GM23338 (cell line): ENCODE data around the gene SSTR1.

Experiments
- CREB1 ChIP-seq: fragments of 250-450 bp; sonication (Bioruptor Pico); IDR thresholded peaks from 2 replicates; pipeline ENCODE4 v1.5.0; 2020; ENCODE audit warnings: low read depth, mild to moderate bottlenecking, moderate library complexity
- CTCF ChIP-seq, 2 experiments: fragments of 200-600 bp in 1 of 2; sonication (generic) in 1 of 2; conservative IDR thresholded peaks; 2 replicates each; pipeline versions ENCODE4 v1.5.1 to v1.6.1; 2016 to 2017; ENCODE audit warnings: antibody characterized with exemption in 2 of 2, low read depth in 2 of 2, mild to moderate bottlenecking in 2 of 2, moderate library complexity in 1 of 2
- EZH2 ChIP-seq: fragments of 200-600 bp; sonication (generic); IDR thresholded peaks from one replicate; pipeline ENCODE4 v1.8.0; 2017; ENCODE audit warnings: antibody characterized with exemption, mild to moderate bottlenecking, low read depth; ENCODE audit not compliant: unreplicated experiment
- EZH2phosphoT487 ChIP-seq: fragments of 200-600 bp; sonication (generic); IDR thresholded peaks from one replicate; pipeline ENCODE4 v1.8.1; 2018; ENCODE audit warnings: antibody characterized with exemption; ENCODE audit not compliant: unreplicated experiment
- JUNB ChIP-seq: IDR thresholded peaks from one replicate; pipeline ENCODE4 v1.6.1; 2016; ENCODE audit warnings: antibody characterized with exemption; ENCODE audit not compliant: unreplicated experiment
- NANOG ChIP-seq: IDR thresholded peaks from 2 replicates; pipeline ENCODE4 v1.6.1; 2016; ENCODE audit warnings: antibody characterized with exemption, borderline replicate concordance
- POLR2AphosphoS5 ChIP-seq: IDR thresholded peaks from 2 replicates; pipeline ENCODE4 v1.6.1; 2016; ENCODE audit warnings: antibody characterized with exemption, low read depth
- REST ChIP-seq: IDR thresholded peaks from one replicate; pipeline ENCODE4 v1.6.1; 2018; ENCODE audit warnings: antibody characterized with exemption; ENCODE audit not compliant: unreplicated experiment
- ZNF114 ChIP-seq: fragments of 250-450 bp; sonication (Bioruptor Pico); IDR thresholded peaks from 2 replicates; pipeline ENCODE4 v1.5.0; 2020; ENCODE audit warnings: mild to moderate bottlenecking, moderate library complexity

GRCh38 chr14:38171197-38171596 is 36.5 kb upstream of the SSTR1 start:
- TF ChIP-seq CTCF (conservative IDR thresholded peaks at IDR 0.05; ENCODE audit: low read depth in 2 of 2) (no peak), EZH2phosphoT487 (no peak), POLR2AphosphoS5 (no peak), EZH2 (no peak), CREB1 (no peak), REST (no peak), ZNF114 (CRISPR knock-in tag) (no peak), NANOG (no peak), JUNB (no peak)
